LNCAP (cell line): Measurements from ENCODE around the gene ARF3.

Source experiments
- CTCF ChIP-seq: fragments of 450-650 bp; IDR thresholded peaks from 2 replicates; pipeline ENCODE4 v1.5.1; 2017; ENCODE audit warnings: mild to moderate bottlenecking

Gene ARF3

GRCh38 chr12:48995086-48995879, 38.0 kb upstream of the ARF3 start:
- peak; percentile 84 for TF ChIP-seq CTCF

- no peak for TF ChIP-seq CTCF
Observed at GRCh38 chr12:48994224-48995085, 37.2 kb upstream of the ARF3 start.

- TF ChIP-seq CTCF, result no peak
Observed at GRCh38 chr12:48993787-48994186, 36.5 kb upstream of the ARF3 start.

- TF ChIP-seq CTCF, result no peak
Observed at GRCh38 chr12:48991247-48992050, 34.2 kb upstream of the ARF3 start.

- TF ChIP-seq CTCF, result no peak
Observed at GRCh38 chr12:48990552-48990951, 33.3 kb upstream of the ARF3 start.

GRCh38 chr12:48988030-48988649, 30.9 kb upstream of the ARF3 start:
- TF ChIP-seq CTCF, result peak; percentile 98
